Measurements from ENCODE around the gene IFIT1B. TPM values are rescaled to one million over a fixed set of nuclear protein-coding genes. Genes with fewer than 3 reads are reported as not detected.
"Not testable (repeated sequence)": the region's sequence is repeated elsewhere in the genome, so short reads cannot be mapped to it uniquely, and the experiment has no call there.

IFIT1B gene, protein sequence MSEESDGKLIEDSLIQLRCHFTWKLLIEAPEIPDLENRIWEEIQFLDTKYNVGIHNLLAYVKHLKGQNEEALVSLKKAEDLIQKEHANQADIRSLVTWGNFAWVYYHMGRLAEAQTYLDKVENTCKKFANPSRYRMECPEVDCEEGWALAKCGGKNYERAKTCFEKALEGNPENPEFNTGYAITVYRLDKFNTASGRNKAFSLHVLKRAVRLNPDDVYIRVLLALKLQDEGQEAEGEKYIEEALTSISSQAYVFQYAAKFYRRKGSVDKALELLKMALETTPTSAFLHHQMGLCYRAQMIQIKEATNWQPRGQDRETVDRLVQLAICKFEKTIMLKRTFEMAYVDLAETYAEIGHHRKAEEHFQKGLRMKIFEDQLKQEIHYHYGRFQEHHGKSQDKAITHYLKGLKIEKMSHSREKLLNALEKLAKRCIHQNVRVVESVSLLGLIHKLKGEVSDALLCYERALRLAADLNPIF
- total RNA-seq (2.2 TPM), polyA plus RNA-seq (not detected)

DNA sequence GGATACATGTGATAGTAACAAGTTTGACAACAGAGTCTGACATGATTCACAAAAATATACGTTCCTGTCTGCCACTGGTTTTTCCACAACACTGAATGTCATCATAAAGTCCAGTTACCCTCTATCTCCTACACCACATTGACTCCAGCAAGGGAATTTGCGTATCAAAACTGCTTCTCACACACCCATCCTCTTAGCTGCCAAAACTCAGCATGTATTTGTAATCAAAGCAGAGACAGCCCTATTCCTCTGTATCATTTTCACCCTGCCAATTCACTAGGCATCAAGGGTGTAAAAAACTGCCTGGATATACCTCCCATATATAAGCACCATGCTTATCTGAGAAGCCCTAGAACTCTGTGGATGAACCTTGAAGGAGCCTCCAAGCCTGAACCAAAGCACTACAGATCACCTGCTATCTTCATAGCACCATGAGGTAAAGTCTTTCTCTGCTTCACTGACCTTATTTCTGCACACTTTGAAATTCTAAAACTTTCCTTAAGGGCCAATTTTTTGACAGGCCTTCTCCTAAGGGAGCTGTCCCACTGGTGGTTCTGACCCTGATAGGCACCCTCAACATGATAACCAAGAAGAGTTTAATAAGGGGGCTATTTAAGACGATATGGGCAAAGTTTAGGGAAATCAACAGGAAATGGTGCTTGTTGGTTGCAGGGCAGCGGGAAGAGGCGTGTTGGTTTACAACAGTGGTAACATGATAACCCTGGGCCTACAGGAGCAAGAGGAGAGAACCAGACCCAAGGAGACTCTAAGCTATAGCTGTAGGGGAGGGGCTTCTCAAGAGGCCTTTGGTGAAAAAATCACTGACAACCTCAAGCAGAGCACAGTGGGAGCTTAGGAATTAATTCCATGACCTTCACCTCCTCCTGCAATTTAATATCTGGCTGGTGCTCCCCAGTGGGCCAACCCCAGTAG, at the start of gene IFIT1B:
TSS of gene IFIT1B (plus strand) at position 352 of the 933 bp plus-strand sequence. CDS start at position 432, 80 bp downstream.
- peaks cover 2% of the 10 kb centered on the region for H3K4me1 ChIP-seq (ENCODE audit: insufficient read depth)
- H3K4me3 ChIP-seq (ENCODE audit: low read depth, low read length), result no peak within 1 kb of the TSS
- H3K27ac ChIP-seq (ENCODE audit: low read depth), result no peak within 1 kb of the TSS
- no peak for DNase-seq (ENCODE audit: extremely low spot score)
- no peaks in the 10 kb centered on the region for H3K36me3 ChIP-seq (ENCODE audit: insufficient read depth)
- WGBS, result 90% methylated on average over 5 of the region's 5 CpGs

DNA sequence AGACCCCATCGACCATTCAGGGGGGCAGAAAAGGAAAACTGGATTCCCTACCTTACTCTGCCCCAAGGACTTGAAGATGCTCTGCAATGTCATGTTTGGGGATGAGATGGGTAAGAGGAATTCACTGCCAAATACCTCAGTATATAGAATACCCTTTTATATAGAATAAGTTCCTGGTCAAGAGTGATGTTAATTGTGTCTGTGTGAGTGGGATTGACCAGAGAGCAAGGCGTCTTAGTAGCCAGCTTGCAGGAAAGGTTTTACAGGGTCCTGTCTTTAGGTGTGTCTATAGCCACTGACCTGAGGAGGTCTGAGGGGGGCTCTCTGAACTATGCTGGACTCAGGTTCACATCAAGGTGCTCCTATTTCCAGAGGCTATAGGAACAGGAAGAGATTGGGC, 48.7 kb upstream of the IFIT1B start:
- no peak for DNase-seq (ENCODE audit: extremely low spot score)
- Histone ChIP-seq H3K27ac (ENCODE audit: low read depth) (no peak overlapping the region), H3K36me3 (ENCODE audit: insufficient read depth) (no peaks in the 10 kb centered on the region), H3K4me3 (ENCODE audit: low read depth, low read length) (no peak overlapping the region), H3K4me1 (ENCODE audit: insufficient read depth) (peaks cover 3% of the 10 kb centered on the region)
- WGBS, result 90% methylated on average over 2 of the region's 2 CpGs

DNA sequence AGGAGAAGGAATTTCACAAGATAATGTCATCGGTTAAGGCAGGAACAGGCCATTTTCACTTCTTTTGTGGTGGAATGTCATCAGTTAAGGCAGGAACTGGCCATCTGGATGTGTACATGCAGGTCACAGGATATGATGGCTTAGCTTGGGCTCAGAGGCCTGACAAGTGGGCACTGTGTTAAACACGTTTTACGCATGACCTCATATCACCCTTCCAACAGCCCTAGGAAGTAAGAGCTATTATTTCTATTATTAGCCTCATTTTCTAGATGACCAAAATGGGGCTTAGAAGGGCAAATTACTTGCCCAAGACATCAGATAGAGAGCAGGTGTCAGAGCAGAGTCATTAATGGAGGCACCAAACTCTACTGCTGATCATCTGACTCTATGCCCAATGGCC, 47.8 kb upstream of the IFIT1B start:
- H3K36me3 ChIP-seq (ENCODE audit: insufficient read depth); H3K4me3 ChIP-seq (ENCODE audit: low read depth, low read length); DNase-seq (ENCODE audit: extremely low spot score); H3K27ac ChIP-seq (ENCODE audit: low read depth); H3K4me1 ChIP-seq (ENCODE audit: insufficient read depth): not testable (repeated sequence)
- 65% methylated on average over 3 of the region's 3 CpGs for WGBS

DNA sequence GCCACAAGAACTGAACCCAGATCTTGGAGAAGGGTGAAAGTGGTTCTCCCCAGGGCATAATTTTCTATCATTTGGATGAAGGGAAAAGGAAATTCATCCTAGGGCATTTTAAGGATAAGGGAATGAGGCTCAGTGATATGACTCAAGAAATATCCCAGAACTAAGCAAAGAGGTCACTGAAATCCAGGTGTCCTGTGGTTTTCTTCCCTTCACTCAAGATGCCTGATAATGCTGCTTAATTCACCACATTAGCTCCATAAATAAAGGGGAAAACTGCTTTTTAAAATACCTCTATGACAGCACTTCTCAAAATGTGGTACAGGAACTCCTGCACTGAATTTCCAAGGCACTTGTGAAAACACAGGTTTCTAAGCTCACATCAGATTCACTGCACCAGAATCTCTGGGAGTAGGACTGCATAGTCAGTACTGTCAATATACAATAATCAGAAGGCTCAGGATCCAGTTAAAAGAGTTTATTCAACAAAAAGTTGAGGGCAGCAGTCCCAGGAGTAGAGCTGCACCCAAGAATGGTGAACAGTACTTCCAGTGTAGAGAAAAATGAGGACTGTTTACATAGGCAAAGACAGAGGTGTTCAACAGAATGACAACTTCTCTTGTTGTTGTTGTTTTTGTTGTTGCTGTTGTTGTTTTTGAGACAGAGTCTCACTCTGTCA, 47.2 kb upstream of the IFIT1B start:
- no peak overlapping the region for H3K4me3 ChIP-seq (ENCODE audit: low read depth, low read length)
- no peak overlapping the region for H3K27ac ChIP-seq (ENCODE audit: low read depth)
- no peak for DNase-seq (ENCODE audit: extremely low spot score)
- no peaks in the 10 kb centered on the region for H3K36me3 ChIP-seq (ENCODE audit: insufficient read depth)
- H3K4me1 ChIP-seq (ENCODE audit: insufficient read depth), result peaks cover 3% of the 10 kb centered on the region

DNA sequence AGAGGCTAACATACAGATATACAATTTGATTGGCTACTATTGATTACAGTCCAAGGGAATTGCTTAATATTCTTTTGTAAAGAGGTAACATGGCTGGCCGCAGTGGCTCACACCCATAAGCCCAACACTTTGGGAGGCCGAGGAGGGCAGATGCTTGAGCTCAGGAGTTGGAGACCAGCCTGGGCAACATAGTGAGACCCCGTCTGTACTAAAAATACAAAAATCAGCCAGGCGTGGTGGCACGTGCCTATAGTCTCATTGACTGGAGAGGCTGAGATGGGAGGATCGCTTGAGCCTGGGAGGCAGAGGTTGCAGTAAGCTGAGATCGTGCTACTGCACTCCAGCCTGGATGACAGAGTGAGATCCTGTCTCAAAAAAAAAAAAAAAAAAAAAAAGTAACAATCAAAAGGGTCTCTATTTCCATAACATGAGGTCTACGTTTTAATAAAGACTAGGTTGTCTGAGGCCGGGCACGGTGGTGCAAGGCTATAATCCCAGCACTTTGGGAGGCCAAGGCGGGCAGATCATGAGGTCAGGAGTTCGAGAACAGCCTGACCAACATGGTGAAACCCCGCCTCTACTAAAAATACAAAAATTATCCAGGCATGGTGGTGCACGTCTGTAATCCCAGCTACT, 46.3 kb upstream of the IFIT1B start:
- H3K4me3 ChIP-seq (ENCODE audit: low read depth, low read length), result peak overlapping the region; percentile 24
- not testable (repeated sequence) for H3K4me1 ChIP-seq (ENCODE audit: insufficient read depth); DNase-seq (ENCODE audit: extremely low spot score); H3K27ac ChIP-seq (ENCODE audit: low read depth); H3K36me3 ChIP-seq (ENCODE audit: insufficient read depth)
- WGBS, result 79% methylated on average over 14 of the region's 14 CpGs

DNA sequence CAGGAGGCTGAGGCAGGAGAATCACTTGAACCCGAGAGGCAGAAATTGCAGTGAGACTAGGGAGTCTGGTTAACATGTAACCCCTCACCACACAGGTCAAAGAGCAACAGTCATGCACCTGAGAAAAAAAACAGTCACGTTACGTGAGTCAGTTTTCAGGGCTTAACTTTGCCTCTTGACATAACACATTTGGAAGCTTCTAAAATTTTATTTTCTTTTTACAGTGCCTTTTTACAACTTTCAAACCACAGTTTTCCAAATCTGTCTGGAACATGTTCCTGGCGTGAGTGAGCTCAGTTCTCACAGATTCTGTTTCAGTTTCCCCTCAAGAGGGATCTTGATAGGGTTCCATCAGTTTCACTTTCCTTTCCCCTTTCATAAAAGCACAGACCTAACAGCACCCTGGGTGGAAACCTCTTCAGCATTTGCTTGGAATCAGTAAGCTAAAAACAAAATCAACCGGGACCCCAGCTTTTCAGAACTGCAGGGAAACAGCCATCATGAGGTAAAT, 45.7 kb upstream of the IFIT1B start:
- 18% methylated on average over 5 of the region's 5 CpGs for WGBS
- no peaks in the 10 kb centered on the region for H3K36me3 ChIP-seq (ENCODE audit: insufficient read depth)
- H3K4me3 ChIP-seq (ENCODE audit: low read depth, low read length), result peak overlapping the region; percentile 24
- DNase-seq (ENCODE audit: extremely low spot score), result peak; percentile 45
- H3K4me1 ChIP-seq (ENCODE audit: insufficient read depth), result peaks cover 3% of the 10 kb centered on the region
- H3K27ac ChIP-seq (ENCODE audit: low read depth), result peak overlapping the region; percentile 16

DNA sequence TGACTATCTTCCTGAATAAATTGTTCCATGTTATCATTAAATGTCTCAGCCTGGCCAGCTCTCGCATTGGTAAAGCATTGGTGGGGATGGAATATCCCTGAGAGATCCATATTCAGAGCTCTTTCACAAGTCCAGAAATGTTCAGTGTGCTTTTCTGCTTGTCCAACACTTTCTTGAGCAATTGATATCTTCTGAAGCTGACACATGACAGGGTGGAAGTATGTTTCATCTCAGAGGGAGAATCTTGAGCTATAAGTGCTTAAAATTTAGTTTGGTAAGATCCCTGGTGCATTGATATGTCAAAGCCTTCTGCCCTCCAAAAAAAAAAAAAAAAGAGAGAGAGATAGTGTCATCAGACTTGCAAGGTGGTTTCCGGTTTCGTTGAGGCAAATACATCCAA, 42.6 kb upstream of the IFIT1B start:
- Histone ChIP-seq H3K4me3 (ENCODE audit: low read depth, low read length) (no peak overlapping the region), H3K27ac (ENCODE audit: low read depth) (no peak overlapping the region), H3K4me1 (ENCODE audit: insufficient read depth) (peaks cover 3% of the 10 kb centered on the region), H3K36me3 (ENCODE audit: insufficient read depth) (no peaks in the 10 kb centered on the region)
- 97% methylated on average over 3 of the region's 3 CpGs for WGBS
- DNase-seq (ENCODE audit: extremely low spot score), result no peak

DNA sequence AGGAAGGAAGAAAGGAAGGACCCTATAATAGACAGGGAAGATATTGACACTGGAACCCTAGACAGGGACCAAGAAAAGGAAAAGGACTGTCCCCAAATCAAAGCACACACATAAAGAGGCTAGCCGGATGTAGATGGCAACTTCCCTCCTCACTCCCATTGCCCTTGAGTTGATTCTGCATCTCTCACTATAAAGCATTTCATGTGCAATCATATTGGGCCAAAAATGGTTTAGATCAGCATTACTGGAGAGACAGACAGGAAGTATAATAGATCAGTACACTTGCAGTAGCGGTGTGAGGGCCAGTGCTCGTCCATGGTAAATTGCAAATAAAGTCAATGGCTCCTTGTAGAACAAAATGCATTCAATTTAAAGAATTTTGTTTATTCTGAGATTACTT, 41.6 kb upstream of the IFIT1B start:
- peaks cover 3% of the 10 kb centered on the region for H3K4me1 ChIP-seq (ENCODE audit: insufficient read depth)
- H3K36me3 ChIP-seq (ENCODE audit: insufficient read depth), result no peaks in the 10 kb centered on the region
- DNase-seq (ENCODE audit: extremely low spot score), result no peak
- H3K4me3 ChIP-seq (ENCODE audit: low read depth, low read length), result no peak overlapping the region
- no peak overlapping the region for H3K27ac ChIP-seq (ENCODE audit: low read depth)
- 91% methylated on average over 3 of the region's 3 CpGs for WGBS

DNA sequence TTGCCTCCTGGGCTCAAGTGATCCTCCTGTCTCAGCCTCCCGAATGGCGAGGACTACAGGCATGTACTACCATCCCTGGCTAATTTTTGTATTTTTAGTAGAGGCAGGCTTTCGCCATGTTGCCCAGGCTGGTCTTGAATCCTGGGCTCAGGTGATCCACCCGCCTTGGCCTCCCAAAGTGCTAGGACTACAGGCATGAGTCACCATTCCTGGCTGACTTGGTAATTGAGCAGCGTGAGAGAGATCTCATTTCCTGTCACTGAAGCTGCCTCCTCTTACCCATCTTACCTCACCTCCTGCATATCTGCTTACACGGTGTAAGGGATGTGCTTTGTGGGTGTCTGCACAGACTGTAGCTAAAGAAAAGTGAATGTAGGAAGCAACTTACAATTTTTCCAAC, 40.4 kb upstream of the IFIT1B start:
- no peaks in the 10 kb centered on the region for H3K36me3 ChIP-seq (ENCODE audit: insufficient read depth)
- DNase-seq (ENCODE audit: extremely low spot score), result no peak
- no peak overlapping the region for H3K27ac ChIP-seq (ENCODE audit: low read depth)
- no peak overlapping the region for H3K4me3 ChIP-seq (ENCODE audit: low read depth, low read length)
- H3K4me1 ChIP-seq (ENCODE audit: insufficient read depth), result peaks cover 3% of the 10 kb centered on the region
- WGBS, result 90% methylated on average over 6 of the region's 6 CpGs

DNA sequence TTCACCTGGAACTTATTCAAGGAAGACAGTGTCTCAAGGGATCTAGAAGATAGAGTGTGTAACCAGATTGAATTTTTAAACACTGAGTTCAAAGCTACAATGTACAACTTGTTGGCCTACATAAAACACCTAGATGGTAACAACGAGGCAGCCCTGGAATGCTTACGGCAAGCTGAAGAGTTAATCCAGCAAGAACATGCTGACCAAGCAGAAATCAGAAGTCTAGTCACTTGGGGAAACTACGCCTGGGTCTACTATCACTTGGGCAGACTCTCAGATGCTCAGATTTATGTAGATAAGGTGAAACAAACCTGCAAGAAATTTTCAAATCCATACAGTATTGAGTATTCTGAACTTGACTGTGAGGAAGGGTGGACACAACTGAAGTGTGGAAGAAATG, 39.1 kb upstream of the IFIT1B start:
- DNase-seq (ENCODE audit: extremely low spot score), result no peak
- H3K27ac ChIP-seq (ENCODE audit: low read depth), result no peak overlapping the region
- H3K4me3 ChIP-seq (ENCODE audit: low read depth, low read length), result no peak overlapping the region
- no peaks in the 10 kb centered on the region for H3K36me3 ChIP-seq (ENCODE audit: insufficient read depth)
- peaks cover 3% of the 10 kb centered on the region for H3K4me1 ChIP-seq (ENCODE audit: insufficient read depth)
- WGBS, result 94% methylated on average over 3 of the region's 3 CpGs

DNA sequence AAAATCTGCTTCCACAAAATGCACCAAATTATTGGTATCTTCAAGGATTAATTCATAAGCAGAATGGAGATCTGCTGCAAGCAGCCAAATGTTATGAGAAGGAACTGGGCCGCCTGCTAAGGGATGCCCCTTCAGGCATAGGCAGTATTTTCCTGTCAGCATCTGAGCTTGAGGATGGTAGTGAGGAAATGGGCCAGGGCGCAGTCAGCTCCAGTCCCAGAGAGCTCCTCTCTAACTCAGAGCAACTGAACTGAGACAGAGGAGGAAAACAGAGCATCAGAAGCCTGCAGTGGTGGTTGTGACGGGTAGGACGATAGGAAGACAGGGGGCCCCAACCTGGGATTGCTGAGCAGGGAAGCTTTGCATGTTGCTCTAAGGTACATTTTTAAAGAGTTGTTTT, 38.0 kb upstream of the IFIT1B start:
- WGBS, result 94% methylated on average over 4 of the region's 4 CpGs
- H3K36me3 ChIP-seq (ENCODE audit: insufficient read depth), result no peaks in the 10 kb centered on the region
- DNase-seq (ENCODE audit: extremely low spot score), result no peak
- no peak overlapping the region for H3K27ac ChIP-seq (ENCODE audit: low read depth)
- H3K4me3 ChIP-seq (ENCODE audit: low read depth, low read length), result no peak overlapping the region
- H3K4me1 ChIP-seq (ENCODE audit: insufficient read depth), result no peaks in the 10 kb centered on the region

DNA sequence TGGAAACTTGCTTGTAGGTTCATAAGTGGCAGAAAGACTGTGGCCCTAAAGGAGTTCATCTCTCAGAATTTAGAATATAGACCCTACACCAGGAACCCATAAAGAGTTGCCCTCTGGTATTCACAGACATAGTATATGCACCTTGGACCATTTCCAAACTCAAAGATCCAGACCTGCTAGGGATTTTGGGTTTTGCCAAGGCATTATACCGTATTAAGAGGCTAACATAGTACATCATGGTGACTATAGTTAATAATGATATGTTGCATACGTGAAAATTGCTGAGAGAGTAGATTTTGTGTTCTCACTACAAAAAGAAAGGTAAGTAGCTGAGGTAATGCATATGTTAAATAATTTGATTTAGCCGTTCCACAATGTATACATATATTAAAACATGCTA, 36.2 kb upstream of the IFIT1B start:
- no peak overlapping the region for H3K27ac ChIP-seq (ENCODE audit: low read depth)
- H3K4me3 ChIP-seq (ENCODE audit: low read depth, low read length), result no peak overlapping the region
- DNase-seq (ENCODE audit: extremely low spot score), result no peak
- no peaks in the 10 kb centered on the region for H3K4me1 ChIP-seq (ENCODE audit: insufficient read depth)
- no peaks in the 10 kb centered on the region for H3K36me3 ChIP-seq (ENCODE audit: insufficient read depth)
- WGBS, result 90% methylated on average over 3 of the region's 3 CpGs
